B cell (primary cell): ENCODE results near the gene UBR7. TPM values are rescaled to one million over a fixed set of nuclear protein-coding genes. Genes with fewer than 3 reads are reported as not detected.
A peak's percentile ranks its signal among the peaks of the same experiment; 100 is the strongest.

ENCODE experiments used
- ATAC-seq: fragments of 200-7000 bp; cut with Tn5 transposase; one replicate; pipeline ENCODE4 v1.10.0; 2021; ENCODE audit warnings: low read depth, mild to moderate bottlenecking, moderate number of reproducible peaks, moderate library complexity
- CTCF ChIA-PET: fragments of 350-600 bp; sonication (Branson Sonifier 250); formaldehyde crosslinking; loops from one replicate; lab custom pipeline; 2021; ENCODE audit warnings: antibody characterized with exemption, inconsistent platforms; lab: Charles Lee
- POLR2A ChIA-PET: fragments of 350-600 bp; sonication (Branson Sonifier 250); formaldehyde crosslinking; loops from one replicate; lab custom pipeline; 2021; ENCODE audit warnings: antibody characterized with exemption; lab: Charles Lee
- DNase-seq: peaks from one replicate; pipeline ENCODE4 v3.0.0; 2013
- H2AFZ ChIP-seq: 2 replicates; pipeline ENCODE4 v1.6.1; 2012; ENCODE audit warnings: mild to moderate bottlenecking, low read depth, low read length; ENCODE audit not compliant: insufficient read depth, poor library complexity, severe bottlenecking
- H3K27ac ChIP-seq, 2 donors: 1 replicate in 1 of 2; 2 replicates in 1 of 2; pipeline ENCODE4 v1.5.1; 2012 to 2013; ENCODE audit warnings: low read length in 2 of 2, mild to moderate bottlenecking in 2 of 2, moderate library complexity in 1 of 2
- H3K27me3 ChIP-seq, 4 experiments: fragments of 200-600 bp in 1 of 4; sonication (generic) in 1 of 4; replicated peaks in 1 of 4; 1 replicate in 2 of 4; 2 replicates in 2 of 4; pipeline versions ENCODE4 v1.6.1 to v1.7.0; 2013 to 2016; ENCODE audit warnings: low read length in 3 of 4, mild to moderate bottlenecking in 2 of 4, mixed read lengths in 1 of 4, moderate library complexity in 1 of 4; ENCODE audit not compliant: insufficient read depth in 4 of 4, control insufficient read depth in 3 of 4; ENCODE audit errors: control extremely low read depth in 1 of 4
- H3K36me3 ChIP-seq, 2 experiments: replicated peaks in 1 of 2; 1 replicate in 1 of 2; 2 replicates in 1 of 2; pipeline versions ENCODE4 v1.6.1 to v1.7.1; 2013; ENCODE audit warnings: low read length in 1 of 2; ENCODE audit not compliant: insufficient read depth in 2 of 2, control insufficient read depth in 1 of 2; ENCODE audit errors: control extremely low read depth in 1 of 2, extremely low read depth in 1 of 2
- H3K4me1 ChIP-seq, 2 donors: fragments of 200-600 bp in 1 of 2; sonication (generic) in 1 of 2; 1 replicate in 1 of 2; 2 replicates in 1 of 2; pipeline versions ENCODE4 v1.5.1 to v1.6.1; 2013 to 2017; ENCODE audit warnings: low read length in 2 of 2; ENCODE audit not compliant: control insufficient read depth in 2 of 2, insufficient read depth in 2 of 2
- H3K4me2 ChIP-seq: replicated peaks from 2 replicates; pipeline ENCODE3; 2012; ENCODE audit warnings: mild to moderate bottlenecking, low read depth, low read length; ENCODE audit not compliant: poor library complexity, severe bottlenecking
- H3K4me3 ChIP-seq, 5 experiments: fragments of 200-600 bp in 1 of 5; sonication (generic) in 1 of 5; 1 replicate in 3 of 5; 2 replicates in 2 of 5; pipeline versions ENCODE4 v1.5.1 to v1.7.0; 2011 to 2016; ENCODE audit warnings: low read length in 4 of 5, mild to moderate bottlenecking in 4 of 5, low read depth in 2 of 5, control low read depth in 1 of 5, moderate library complexity in 1 of 5; ENCODE audit not compliant: insufficient read depth in 1 of 5; ENCODE audit errors: control extremely low read depth in 1 of 5, extremely low read depth in 1 of 5
- H3K79me2 ChIP-seq: fragments of 200-600 bp; sonication (generic); one replicate; pipeline ENCODE4 v1.6.0; 2016; ENCODE audit warnings: low read length; ENCODE audit not compliant: control insufficient read depth, insufficient read depth
- H3K9ac ChIP-seq: fragments of 200-600 bp; sonication (generic); 2 replicates; pipeline ENCODE4 v1.6.1; 2017; ENCODE audit warnings: mild to moderate bottlenecking, low read length, moderate library complexity
- H3K9me3 ChIP-seq, 3 donors: one replicate each; pipeline versions ENCODE4 v1.6.1 to v1.7.1; 2013; ENCODE audit warnings: low read length in 2 of 3; ENCODE audit not compliant: control insufficient read depth in 2 of 3, insufficient read depth in 1 of 3; ENCODE audit errors: control extremely low read depth in 1 of 3
- H4K20me1 ChIP-seq: 2 replicates; pipeline ENCODE4 v1.6.0; 2012; ENCODE audit warnings: mild to moderate bottlenecking, low read length; ENCODE audit not compliant: insufficient read depth, control insufficient read depth, poor library complexity, severe bottlenecking
- H3K27ac Mint-ChIP-seq: one replicate; pipeline ENCODE4 v1.8.0; 2021; ENCODE audit warnings: mixed read lengths
- H3K27me3 Mint-ChIP-seq: one replicate; pipeline ENCODE4 v1.8.0; 2021; ENCODE audit warnings: mixed read lengths
- H3K4me1 Mint-ChIP-seq: one replicate; pipeline ENCODE4 v1.8.0; 2021; ENCODE audit warnings: mixed read lengths
- H3K4me3 Mint-ChIP-seq: one replicate; pipeline ENCODE4 v1.8.0; 2021; ENCODE audit warnings: mixed read lengths
- H3K9me3 Mint-ChIP-seq: one replicate; pipeline ENCODE4 v1.8.0; 2022; ENCODE audit warnings: mixed read lengths; ENCODE audit not compliant: insufficient read depth
- EZH2 ChIP-seq: IDR thresholded peaks from 2 replicates; pipeline ENCODE4 v1.6.1; 2012; ENCODE audit warnings: borderline replicate concordance, low read depth, mild to moderate bottlenecking, moderate library complexity, low read length; ENCODE audit not compliant: insufficient read depth, poor library complexity, severe bottlenecking
- WGBS: methylation state at CpG from one replicate; pipeline ENCODE4 v1.1.5; 2013; ENCODE audit warnings: missing lambda C conversion rate; ENCODE audit not compliant: insufficient coverage; 5-methylcytosine and 5-hydroxymethylcytosine counted together
- intact Hi-C: fragments of 100-400 bp; cut with micrococcal nuclease; formaldehyde crosslinking; loops from one replicate; pipeline ENCODE4 v1.10.0; 2022
- polyA plus RNA-seq: library from polyadenylated mRNA; depleted of rRNA; stranded (reverse); fragments of >200 nt; gene quantifications from 2 replicates; pipeline ENCODE4 v1.2.3, GENCODE V29; 2012
- total RNA-seq, 2 donors: library from RNA; stranded (reverse); fragments of 120-200 nt in 1 of 2; gene quantifications; 1 replicate in 1 of 2; 2 replicates in 1 of 2; pipeline versions ENCODE4 v1.2.3 to v1.2.4, GENCODE V29; 2013 to 2022
- TF ChIP-seq, protein P1 (sequence below): fragments of 200-600 bp; IDR thresholded peaks from one replicate; pipeline ENCODE4 v1.8.0; 2022; ENCODE audit warnings: antibody characterized with exemption, mild to moderate bottlenecking

UBR7 gene
- total and polyA plus RNA-seq, 2 donors (not counting 1 experiment from before 2014, with no cell fraction given) = 11.3 to 17.3 TPM

DNA sequence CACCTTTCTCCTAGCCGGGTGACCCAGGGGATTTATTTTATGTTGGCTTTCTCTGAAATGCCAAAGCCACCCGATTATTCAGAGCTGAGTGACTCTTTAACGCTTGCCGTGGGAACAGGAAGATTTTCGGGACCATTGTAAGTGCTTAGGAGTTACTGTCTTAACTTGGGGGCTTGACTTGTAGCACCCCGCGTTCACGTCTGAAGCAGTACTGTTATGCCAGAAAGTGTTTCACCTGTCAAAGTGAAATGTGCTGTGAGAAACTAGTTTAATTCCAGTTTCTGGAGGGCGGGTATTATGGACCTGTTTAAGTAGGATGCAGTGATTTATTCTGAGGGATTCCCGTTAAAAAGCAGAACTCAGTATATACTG, 21.7 kb upstream of the UBR7 start:
- Histone ChIP-seq H3K9me3 (no peaks in the 10 kb centered on the region), H4K20me1 (peaks cover 14% of the 10 kb centered on the region), H2AFZ (peak overlapping the region; percentile 67), H3K4me3 (peak overlapping the region; percentile 69 to 96 (median 85)), H3K9ac (peak overlapping the region; percentile 74), H3K4me1 (peaks cover 16 to 26% of the 10 kb centered on the region in 2 donors), H3K27ac (peak overlapping the region; percentile 94 to 96), H3K4me2 (peak overlapping the region; percentile 73), H3K36me3 (peaks cover 0 to 25% of the 10 kb centered on the region in 2 experiments), H3K79me2 (peaks cover 34% of the 10 kb centered on the region), H3K27me3 (no peaks in the 10 kb centered on the region)
- TF ChIP-seq, protein P1, sequence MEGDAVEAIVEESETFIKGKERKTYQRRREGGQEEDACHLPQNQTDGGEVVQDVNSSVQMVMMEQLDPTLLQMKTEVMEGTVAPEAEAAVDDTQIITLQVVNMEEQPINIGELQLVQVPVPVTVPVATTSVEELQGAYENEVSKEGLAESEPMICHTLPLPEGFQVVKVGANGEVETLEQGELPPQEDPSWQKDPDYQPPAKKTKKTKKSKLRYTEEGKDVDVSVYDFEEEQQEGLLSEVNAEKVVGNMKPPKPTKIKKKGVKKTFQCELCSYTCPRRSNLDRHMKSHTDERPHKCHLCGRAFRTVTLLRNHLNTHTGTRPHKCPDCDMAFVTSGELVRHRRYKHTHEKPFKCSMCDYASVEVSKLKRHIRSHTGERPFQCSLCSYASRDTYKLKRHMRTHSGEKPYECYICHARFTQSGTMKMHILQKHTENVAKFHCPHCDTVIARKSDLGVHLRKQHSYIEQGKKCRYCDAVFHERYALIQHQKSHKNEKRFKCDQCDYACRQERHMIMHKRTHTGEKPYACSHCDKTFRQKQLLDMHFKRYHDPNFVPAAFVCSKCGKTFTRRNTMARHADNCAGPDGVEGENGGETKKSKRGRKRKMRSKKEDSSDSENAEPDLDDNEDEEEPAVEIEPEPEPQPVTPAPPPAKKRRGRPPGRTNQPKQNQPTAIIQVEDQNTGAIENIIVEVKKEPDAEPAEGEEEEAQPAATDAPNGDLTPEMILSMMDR = no peak
- TF ChIP-seq EZH2 = no peak
- ATAC-seq = no peak
- ChIA-PET POLR2A (interaction anchor here (1.3 to 1.9 kb wide), 4 partner anchors 21 to 391 kb away, joined by 4 to 11 read pairs (median 5); partner anchors contain the start of genes GOLGA5, GON7, ITPK1 and UBR7), CTCF (interaction anchor here (1.0 to 2.8 kb wide), 5 partner anchors 9 to 71 kb away, joined by 4 to 20 read pairs (median 6); partner anchors contain the start of genes GON7 and UBR7)
- Mint-ChIP-seq H3K4me1 (peaks cover 32% of the 10 kb centered on the region), H3K27me3 (no peaks in the 10 kb centered on the region), H3K27ac (peak overlapping the region; percentile 98), H3K4me3 (peak overlapping the region; percentile 97), H3K9me3 (no peaks in the 10 kb centered on the region)
- intact Hi-C loops = loop anchor here (1.0 to 10.0 kb wide), 4 partner anchors 22 to 989 kb away; partner anchors contain the start of genes GOLGA5, GON7, ITPK1 and PPP4R4
- 0% methylated on average over 9 of the region's 10 CpGs for WGBS
- DNase-seq = no peak

DNA sequence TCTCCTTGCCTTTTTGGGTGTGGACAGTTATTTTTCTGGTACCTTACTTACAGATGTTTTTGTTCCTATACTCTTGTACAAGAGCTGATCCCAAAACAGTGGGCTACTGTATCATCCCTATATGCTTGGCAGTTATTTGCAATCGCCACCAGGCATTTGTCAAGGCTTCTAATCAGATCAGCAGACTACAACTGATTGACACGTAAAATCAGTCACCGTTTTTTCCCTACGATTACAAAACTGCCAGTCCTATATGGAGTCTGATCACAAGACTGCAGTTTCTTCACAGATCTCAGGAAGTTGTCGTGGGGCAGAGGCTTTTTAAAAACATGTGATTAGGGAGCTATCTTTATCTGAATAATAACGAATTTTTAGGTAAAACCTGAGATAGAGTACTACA, 20.6 kb upstream of the UBR7 start:
- no peak for ATAC-seq
- Histone ChIP-seq H4K20me1 (peaks cover 14% of the 10 kb centered on the region), H3K4me1 (peaks cover 16 to 26% of the 10 kb centered on the region in 2 donors), H3K27ac (peak overlapping the region; percentile 16 to 94), H3K27me3 (no peaks in the 10 kb centered on the region), H3K79me2 (peaks cover 36% of the 10 kb centered on the region), H3K4me2 (no peak overlapping the region), H2AFZ (no peak overlapping the region), H3K9ac (no peak overlapping the region), H3K4me3 (no peak overlapping the region), H3K36me3 (peaks cover 0 to 24% of the 10 kb centered on the region in 2 experiments), H3K9me3 (no peaks in the 10 kb centered on the region)
- TF ChIP-seq, protein P1 = no peak
- TF ChIP-seq EZH2 = no peak
- Mint-ChIP-seq H3K27me3 (no peaks in the 10 kb centered on the region), H3K4me1 (peaks cover 30% of the 10 kb centered on the region), H3K4me3 (peak overlapping the region; percentile 78), H3K27ac (peak overlapping the region; percentile 68), H3K9me3 (no peaks in the 10 kb centered on the region)
- no peak for DNase-seq
- intact Hi-C loops = loop anchor here (10.0 kb wide), 2 partner anchors 392 to 988 kb away; partner anchors contain the start of genes GOLGA5 and PPP4R4
- CTCF ChIA-PET = interaction anchor here (1.0 to 2.0 kb wide), 3 partner anchors 21 to 994 kb away, joined by 3 to 8 read pairs (median 4); partner anchors contain the start of genes GON7 and UBR7
- 86% methylated on average over 4 of the region's 6 CpGs for WGBS
- POLR2A ChIA-PET = no interaction called here
